Mucosa of rectum (tissue), 2 donors: Measurements from ENCODE around the gene ZFAND5.
A peak's percentile ranks its signal among the peaks of the same experiment; 100 is the strongest.

Source experiments
- H3K27ac ChIP-seq, 2 donors: one replicate each; pipeline ENCODE4 v1.7.0; 2013; ENCODE audit warnings: inconsistent platforms in 2 of 2, low read depth in 2 of 2, low read length in 2 of 2
- H3K27me3 ChIP-seq, 2 donors: one replicate each; pipeline ENCODE4 v1.7.0; 2013; ENCODE audit warnings: low read length in 2 of 2; ENCODE audit not compliant: control insufficient read depth in 2 of 2, insufficient read depth in 2 of 2
- H3K36me3 ChIP-seq, 2 donors: one replicate each; pipeline ENCODE4 v1.7.0; 2013; ENCODE audit warnings: low read length in 2 of 2; ENCODE audit not compliant: control insufficient read depth in 2 of 2, insufficient read depth in 2 of 2
- H3K4me1 ChIP-seq, 2 donors: one replicate each; pipeline ENCODE4 v1.7.0; 2013; ENCODE audit warnings: low read length in 2 of 2, mild to moderate bottlenecking in 1 of 2; ENCODE audit not compliant: control insufficient read depth in 2 of 2, insufficient read depth in 2 of 2
- H3K4me3 ChIP-seq, 2 donors: one replicate each; pipeline ENCODE4 v1.7.0; 2013; ENCODE audit warnings: low read length in 2 of 2
- H3K9ac ChIP-seq, 2 donors: one replicate each; pipeline ENCODE4 v1.7.0; 2013; ENCODE audit warnings: low read length in 2 of 2, low read depth in 1 of 2, mild to moderate bottlenecking in 1 of 2
- H3K9me3 ChIP-seq, 2 donors: one replicate each; pipeline ENCODE4 v1.7.0; 2013; ENCODE audit warnings: low read length in 2 of 2; ENCODE audit not compliant: control insufficient read depth in 2 of 2
- donor health status: healthy.
- donor health status: Normal muscosa, but diverticular disease.

Gene ZFAND5

GRCh38 chr9:72332351-72332750 is 32.7 kb downstream of the ZFAND5 start:
- no peak overlapping the region for H3K9ac ChIP-seq
- no peaks in the 10 kb centered on the region for H3K9me3 ChIP-seq
- no peak overlapping the region for H3K4me3 ChIP-seq
- no peaks in the 10 kb centered on the region for H3K4me1 ChIP-seq
- peaks cover 0 to 2% of the 10 kb centered on the region in 2 donors for H3K36me3 ChIP-seq
- no peak overlapping the region for H3K27ac ChIP-seq
- no peaks in the 10 kb centered on the region for H3K27me3 ChIP-seq

- H3K9me3 ChIP-seq, result no peaks in the 10 kb centered on the region
- H3K36me3 ChIP-seq, result no peaks in the 10 kb centered on the region
- H3K27ac ChIP-seq, result no peak overlapping the region
- H3K4me3 ChIP-seq, result no peak overlapping the region
- no peak overlapping the region for H3K9ac ChIP-seq
- H3K27me3 ChIP-seq, result no peaks in the 10 kb centered on the region
- H3K4me1 ChIP-seq, result peaks cover 0 to 2% of the 10 kb centered on the region in 2 donors
Observed at GRCh38 chr9:72327631-72328030, 37.4 kb downstream of the ZFAND5 start.

DNA sequence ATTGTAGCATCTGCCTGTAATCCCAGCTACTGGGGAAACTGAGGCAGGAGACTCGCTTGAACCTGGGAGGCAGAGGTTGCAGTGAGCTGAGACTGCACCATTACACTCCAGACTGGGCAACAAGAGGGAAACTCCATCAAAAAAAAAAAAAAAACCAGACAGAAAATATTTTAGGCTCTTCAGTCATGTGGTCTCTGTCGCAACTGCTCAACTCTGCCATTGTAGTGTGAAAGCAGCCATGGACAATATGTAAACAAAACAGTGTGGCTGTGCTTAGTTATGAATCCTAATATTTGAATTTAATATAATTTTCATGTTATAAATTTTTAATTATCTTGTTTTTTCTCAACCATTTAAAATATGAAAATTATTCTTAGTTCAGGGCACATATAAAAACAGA is 38.4 kb downstream of the ZFAND5 start:
- Histone ChIP-seq H3K36me3 (no peaks in the 10 kb centered on the region), H3K27me3 (no peaks in the 10 kb centered on the region), H3K27ac (no peak overlapping the region), H3K4me3 (no peak overlapping the region), H3K9ac (no peak overlapping the region), H3K9me3 (no peaks in the 10 kb centered on the region), H3K4me1 (peaks cover 0 to 2% of the 10 kb centered on the region in 2 donors)

DNA sequence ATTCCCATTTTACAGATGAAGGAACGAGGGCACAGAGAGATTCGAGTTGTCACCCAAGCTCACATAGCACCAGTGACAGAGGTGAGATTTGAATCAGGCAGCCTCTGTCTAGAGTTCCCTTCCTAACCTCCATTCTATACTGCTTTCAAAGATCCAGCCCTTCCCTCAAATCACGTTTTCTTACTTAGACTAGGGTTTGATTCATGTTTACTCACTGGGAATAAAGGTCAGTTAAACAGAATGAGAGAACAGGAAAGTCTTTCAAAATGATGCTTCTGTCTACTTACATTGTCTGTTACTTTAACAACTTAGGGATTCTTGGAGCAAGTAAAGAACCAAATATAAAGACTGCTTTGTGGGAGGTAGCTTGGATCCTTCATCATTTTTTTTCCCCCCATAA is 40.0 kb downstream of the ZFAND5 start:
- H3K27me3 ChIP-seq, result no peaks in the 10 kb centered on the region
- no peaks in the 10 kb centered on the region for H3K9me3 ChIP-seq
- H3K36me3 ChIP-seq, result no peaks in the 10 kb centered on the region
- H3K27ac ChIP-seq, result no peak overlapping the region
- peaks cover 0 to 2% of the 10 kb centered on the region in 2 donors for H3K4me1 ChIP-seq
- H3K4me3 ChIP-seq, result no peak overlapping the region
- H3K9ac ChIP-seq, result no peak overlapping the region

DNA sequence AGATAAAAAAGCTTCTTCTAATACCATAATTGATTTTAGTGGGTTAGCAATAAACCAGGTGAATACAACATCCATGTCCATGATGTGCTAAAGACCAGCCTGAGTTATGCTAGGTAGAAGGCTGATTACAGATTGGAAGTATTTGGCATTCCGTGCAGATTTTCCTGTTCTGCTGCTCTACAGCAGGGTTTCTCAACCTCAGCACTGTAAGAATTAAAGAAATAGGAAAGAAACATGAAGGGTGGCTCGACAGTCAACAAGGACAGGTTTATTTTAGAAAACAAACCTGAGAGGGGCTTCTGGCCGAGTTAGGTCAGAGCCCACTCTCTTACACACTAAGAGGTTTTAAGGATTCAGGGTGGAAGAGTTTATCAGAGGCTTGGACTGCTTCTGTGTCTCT is 42.3 kb downstream of the ZFAND5 start:
- no peak overlapping the region for H3K9ac ChIP-seq
- H3K27me3 ChIP-seq, result no peaks in the 10 kb centered on the region
- H3K9me3 ChIP-seq, result no peaks in the 10 kb centered on the region
- no peak overlapping the region for H3K4me3 ChIP-seq
- H3K27ac ChIP-seq, result no peak overlapping the region
- H3K4me1 ChIP-seq, result peaks cover 0 to 2% of the 10 kb centered on the region in 2 donors
- no peaks in the 10 kb centered on the region for H3K36me3 ChIP-seq

DNA sequence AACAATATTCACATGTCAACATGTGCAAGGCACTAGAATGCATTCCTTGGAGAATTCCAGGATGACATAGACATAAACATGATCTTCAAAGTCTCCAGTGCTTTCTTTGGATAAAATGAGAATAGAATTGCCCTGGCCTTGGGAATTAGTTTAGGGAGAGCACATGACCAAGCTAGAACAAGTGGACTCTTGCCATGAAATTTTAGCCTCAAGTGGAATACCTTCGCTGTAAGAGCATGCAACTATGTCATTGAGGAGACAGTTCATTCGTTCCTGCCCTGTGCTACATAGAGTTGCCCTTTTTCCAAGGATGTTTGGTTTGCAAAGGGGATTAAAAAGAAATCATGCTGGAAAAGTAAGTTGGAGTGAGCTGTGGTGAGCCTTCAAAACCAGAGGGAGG is 42.7 kb downstream of the ZFAND5 start:
- no peak overlapping the region for H3K4me3 ChIP-seq
- no peaks in the 10 kb centered on the region for H3K27me3 ChIP-seq
- H3K9me3 ChIP-seq, result no peaks in the 10 kb centered on the region
- no peak overlapping the region for H3K27ac ChIP-seq
- H3K9ac ChIP-seq, result no peak overlapping the region
- peaks cover 0 to 2% of the 10 kb centered on the region in 2 donors for H3K4me1 ChIP-seq
- no peaks in the 10 kb centered on the region for H3K36me3 ChIP-seq

DNA sequence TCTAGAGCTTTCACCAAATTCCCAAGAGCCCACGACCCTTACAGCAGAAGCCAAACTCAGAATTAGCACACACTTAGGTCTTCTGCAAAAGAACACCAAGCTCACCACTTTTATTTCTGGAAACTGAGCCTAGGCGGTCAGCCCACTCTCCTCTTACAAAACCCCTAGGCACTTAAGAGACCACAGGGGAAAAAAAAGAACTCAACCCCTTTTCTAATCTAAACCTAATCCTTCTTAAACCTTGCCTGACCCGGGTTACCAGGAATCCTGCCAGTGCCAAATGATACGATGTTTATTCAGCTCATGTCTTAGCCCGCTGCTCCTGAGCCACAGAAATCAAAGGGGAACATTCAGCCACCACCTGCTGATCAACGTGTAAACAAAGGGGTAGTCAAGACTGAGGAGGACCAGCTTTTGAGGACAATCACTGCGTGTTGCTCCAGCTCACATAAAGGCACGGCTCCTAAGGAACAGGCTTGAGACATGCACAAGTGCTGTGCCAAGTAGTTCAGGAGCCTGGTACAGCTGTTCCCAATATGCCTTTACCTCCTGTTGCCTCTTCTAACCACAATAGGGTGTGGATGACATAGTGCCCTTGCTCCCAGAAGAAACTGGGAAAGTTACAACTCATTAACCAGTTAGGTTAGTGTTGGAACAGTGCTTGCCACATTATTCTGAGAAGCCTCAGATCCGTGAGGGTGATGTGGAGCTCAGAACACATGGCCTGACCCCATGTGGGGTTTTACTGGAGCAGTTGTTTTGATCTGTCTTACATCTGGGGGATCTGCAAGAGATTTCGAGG is 49.3 kb downstream of the ZFAND5 start:
- Histone ChIP-seq H3K27me3 (no peaks in the 10 kb centered on the region), H3K4me3 (peak overlapping the region; percentile 37 to 48), H3K4me1 (peaks cover 25 to 29% of the 10 kb centered on the region in 2 donors), H3K36me3 (no peaks in the 10 kb centered on the region), H3K9me3 (no peaks in the 10 kb centered on the region), H3K9ac (peak overlapping the region; percentile 16 to 27), H3K27ac (peak overlapping the region; percentile 72 to 81)

DNA sequence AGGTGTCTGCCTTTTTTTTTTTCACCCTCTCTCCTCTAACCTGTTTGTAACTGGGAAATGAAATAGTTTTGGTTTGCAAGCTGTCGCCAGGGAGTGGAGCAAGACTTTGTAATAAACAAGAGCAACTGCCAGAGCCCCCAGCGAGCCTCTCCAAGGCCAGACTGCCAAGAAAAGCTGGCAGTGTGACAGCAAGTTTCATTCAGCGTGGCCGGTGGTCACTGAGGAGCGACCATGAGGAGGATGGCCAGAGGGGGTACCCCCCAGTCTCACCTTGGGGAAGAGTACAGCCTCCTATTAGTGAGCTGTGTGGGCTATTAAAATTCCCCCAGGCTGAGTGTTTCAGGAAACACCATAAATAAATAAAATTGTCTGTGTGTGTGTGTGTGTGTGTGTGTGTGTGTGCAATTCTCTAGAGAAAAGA is 49.9 kb downstream of the ZFAND5 start:
- peaks cover 25 to 29% of the 10 kb centered on the region in 2 donors for H3K4me1 ChIP-seq

DNA sequence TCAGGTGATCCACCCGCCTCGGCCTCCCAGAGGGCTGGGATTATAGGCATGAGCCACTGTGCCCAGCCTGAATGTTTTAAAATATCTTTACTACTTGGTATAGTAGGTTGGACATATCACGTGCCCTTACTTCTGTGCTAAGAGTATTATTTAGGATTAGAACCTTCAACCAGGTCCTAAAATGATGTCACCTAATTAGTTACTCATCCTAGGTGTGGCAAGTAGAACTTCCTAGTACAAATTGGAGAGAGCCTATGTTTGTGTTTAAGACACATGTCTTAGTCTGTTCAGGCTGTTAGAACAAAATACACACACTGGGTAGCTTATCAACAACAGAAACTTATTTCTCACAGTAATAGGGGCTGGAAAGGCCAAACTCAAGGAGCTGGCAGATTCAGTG is 51.5 kb downstream of the ZFAND5 start:
- no peaks in the 10 kb centered on the region for H3K36me3 ChIP-seq
- peak overlapping the region in 1 of 2 donors; percentile 5 for H3K9ac ChIP-seq
- no peaks in the 10 kb centered on the region for H3K9me3 ChIP-seq
- no peaks in the 10 kb centered on the region for H3K27me3 ChIP-seq
- H3K4me3 ChIP-seq, result no peak overlapping the region
- peaks cover 25 to 29% of the 10 kb centered on the region in 2 donors for H3K4me1 ChIP-seq
- peak overlapping the region; percentile 45 to 72 for H3K27ac ChIP-seq

More for the DNA sequence above, 49.9 kb downstream of the ZFAND5 start:
- no peaks in the 10 kb centered on the region for H3K9me3 ChIP-seq
- H3K27ac ChIP-seq, result peak overlapping the region; percentile 72 to 81
- no peaks in the 10 kb centered on the region for H3K36me3 ChIP-seq
- H3K9ac ChIP-seq, result peak overlapping the region in 1 of 2 donors; percentile 16
- H3K27me3 ChIP-seq, result no peaks in the 10 kb centered on the region
- peak overlapping the region in 1 of 2 donors; percentile 48 for H3K4me3 ChIP-seq

GRCh38 chr9:72312386-72312987 is 52.5 kb downstream of the ZFAND5 start:
- no peaks in the 10 kb centered on the region for H3K9me3 ChIP-seq
- no peak overlapping the region for H3K27ac ChIP-seq
- no peaks in the 10 kb centered on the region for H3K27me3 ChIP-seq
- H3K9ac ChIP-seq, result no peak overlapping the region
- no peak overlapping the region for H3K4me3 ChIP-seq
- no peaks in the 10 kb centered on the region for H3K36me3 ChIP-seq
- H3K4me1 ChIP-seq, result peaks cover 25 to 29% of the 10 kb centered on the region in 2 donors
